DMS 273 treated with DMSO at 0.1 percent for 48 hours (cell line): Measurements from ENCODE around the gene HRC.

Experiments used
- DNase-seq: peaks from one replicate; lab custom pipeline; 2025; lab: John Stamatoyannopoulos, UW

HRC gene

DNA sequence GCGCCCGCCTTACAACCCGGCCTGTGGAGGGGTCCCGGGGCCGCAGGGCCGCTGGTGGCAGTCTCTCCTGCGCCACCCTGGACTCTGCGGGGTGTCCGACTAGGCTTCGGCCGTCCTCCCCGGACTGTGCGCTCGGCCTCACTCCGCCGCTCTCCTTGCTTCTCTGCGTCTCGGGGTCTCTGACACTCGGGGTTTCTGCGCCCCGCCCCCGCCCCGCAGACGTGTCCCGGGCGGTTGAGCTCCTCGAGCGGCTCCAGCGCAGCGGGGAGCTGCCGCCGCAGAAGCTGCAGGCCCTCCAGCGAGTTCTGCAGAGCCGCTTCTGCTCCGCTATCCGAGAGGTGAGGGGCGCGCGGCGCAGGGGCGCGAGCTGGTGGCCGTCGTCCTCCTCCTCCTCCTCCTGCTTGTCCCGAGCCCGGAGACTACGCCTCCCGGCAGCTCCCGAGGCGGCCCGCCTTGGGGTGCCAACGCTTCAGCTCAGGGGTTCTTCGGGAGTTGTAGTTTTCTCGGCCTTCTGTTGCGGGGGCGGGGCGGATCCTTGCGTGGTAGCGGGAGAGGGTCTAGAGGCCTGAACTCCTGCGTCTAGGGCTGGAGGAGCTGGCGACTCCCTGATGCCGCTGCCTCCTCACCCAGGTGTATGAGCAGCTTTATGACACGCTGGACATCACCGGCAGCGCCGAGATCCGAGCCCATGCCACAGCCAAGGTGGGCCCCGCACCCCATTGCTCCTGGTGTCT, 40.4 kb downstream of the HRC start:
- DNase-seq = peak; percentile 50

DNA sequence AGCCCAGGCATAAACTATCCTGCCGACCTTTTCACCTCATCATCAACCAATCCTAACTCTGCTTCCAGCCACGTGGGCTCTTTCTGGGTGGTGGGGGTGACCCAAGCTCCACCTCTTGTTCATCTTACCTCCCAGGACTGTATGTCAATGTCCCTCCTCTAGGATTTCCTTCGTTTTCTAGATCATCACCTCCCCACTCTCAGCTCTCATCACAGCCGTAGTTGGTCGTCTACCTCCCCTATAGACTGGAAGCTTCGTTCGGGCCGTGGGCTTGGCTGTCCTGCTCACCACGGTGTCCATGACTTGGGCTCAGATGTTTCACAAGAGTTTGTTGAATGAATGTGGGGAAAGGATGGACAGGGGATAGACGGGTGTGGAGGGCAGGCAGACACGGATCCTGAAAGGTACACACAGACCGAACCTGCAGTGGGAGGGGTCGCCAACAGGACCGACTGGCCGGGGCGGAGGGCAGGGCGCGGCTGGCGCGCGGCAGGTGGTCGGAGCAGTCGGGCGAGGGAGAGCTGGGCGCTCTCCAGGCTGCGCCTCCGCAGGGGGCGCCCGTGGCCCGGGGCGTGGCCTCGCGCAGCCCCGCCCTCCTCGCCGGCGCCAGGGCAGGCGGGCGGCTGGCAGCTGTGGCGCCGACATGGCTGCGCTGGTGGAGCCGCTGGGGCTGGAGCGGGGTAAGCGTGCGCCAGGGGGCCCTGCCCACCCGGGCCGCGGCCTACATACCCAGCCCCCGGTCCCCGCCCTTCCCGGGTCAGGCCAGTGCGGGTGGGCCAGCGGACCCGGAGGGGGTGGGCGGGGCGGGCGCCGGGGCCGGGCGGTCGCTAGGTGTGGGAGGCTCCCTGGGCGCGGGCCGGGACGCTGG, 41.2 kb downstream of the HRC start, which contains the start of gene LIN7B:
TSS of gene LIN7B (plus strand) at position 609 of the 868 bp plus-strand sequence. CDS start at position 644, 35 bp downstream.
- DNase-seq = peak; percentile 55

DNA sequence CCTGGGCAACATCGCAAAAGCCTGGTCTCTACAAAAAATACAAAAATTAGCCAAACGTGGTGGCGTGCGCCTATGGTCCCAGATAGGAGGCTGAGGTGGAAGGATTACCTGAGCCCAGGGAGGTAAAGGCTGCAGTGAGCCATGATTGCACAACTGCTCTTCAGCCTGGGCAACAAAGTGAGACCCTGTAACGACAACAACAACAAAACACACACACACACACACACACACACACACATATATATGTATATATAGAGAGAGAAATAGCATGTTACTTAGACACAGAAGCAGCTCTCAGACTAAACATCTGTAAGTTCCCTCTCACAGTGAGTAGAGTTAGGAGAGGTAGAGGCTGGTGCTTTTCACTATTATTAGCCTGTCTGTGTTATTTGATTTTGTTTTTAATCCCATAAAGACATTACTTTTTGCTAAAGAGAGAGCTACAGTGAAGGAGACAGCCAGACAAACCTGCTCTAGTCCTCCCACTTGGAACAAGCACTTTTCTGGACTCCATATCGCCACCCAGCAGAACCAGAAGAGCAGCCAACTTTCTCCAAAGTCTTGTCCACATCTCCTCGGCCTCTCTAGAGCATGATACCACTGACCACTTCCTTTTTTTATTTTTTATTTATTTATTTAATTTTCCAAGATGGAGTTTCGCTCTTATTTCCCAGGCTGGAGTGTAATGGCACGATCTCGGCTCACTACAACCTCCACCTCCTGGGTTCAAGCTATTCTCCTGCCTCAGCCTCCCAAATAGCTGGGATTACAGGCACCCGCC, 43.8 kb downstream of the HRC start:
- DNase-seq = no peak

DNA sequence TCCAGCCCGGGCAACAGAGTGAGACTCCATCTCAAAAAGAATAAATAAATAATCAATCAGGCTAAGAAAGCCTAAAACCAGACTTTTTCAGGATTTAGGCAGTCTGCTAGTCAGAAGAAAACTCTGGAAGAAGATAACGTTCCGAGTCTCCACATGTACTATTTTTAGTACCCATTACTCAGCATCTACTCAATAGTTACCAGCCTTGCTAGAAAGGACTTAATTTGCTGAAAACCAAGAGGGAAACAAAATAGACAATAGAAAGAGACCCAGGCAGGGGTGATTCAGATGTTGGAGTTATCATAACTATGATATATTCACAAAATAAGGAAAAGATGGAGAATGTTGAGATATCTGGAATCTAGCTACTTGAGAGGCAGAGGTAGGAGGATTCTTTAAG, 44.6 kb downstream of the HRC start:
- no peak for DNase-seq

DNA sequence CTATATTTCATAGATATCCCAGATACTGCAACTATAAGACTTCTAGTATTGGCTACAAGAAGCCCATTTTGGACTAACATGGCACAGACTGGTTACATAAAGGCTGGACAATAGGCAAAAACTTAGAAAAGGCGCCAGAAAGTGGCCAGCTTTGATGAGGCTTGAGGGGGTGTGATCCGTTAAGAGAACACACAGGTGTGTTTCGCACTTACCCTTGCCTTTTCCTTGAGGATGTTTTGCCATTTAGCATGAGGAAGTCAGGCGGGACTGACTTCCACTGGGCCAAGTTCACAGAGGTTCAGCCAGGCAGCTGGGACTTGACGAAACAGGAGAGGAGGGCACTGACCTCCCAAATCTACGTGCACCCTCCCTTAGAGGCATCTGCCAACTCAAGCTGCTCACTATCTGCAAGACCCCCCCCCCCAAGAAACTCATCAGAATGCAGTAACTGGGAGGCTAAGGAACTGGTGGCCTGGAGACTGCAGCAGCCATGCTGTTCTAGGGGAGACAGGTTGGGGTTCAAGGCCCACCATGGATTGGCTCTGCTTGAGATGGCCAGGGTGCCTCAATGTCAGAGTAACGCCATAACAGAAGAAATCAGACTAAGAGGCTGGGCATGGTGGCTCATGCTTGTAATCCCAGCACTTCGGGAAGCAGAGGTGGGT, 45.5 kb downstream of the HRC start:
- no peak for DNase-seq

DNA sequence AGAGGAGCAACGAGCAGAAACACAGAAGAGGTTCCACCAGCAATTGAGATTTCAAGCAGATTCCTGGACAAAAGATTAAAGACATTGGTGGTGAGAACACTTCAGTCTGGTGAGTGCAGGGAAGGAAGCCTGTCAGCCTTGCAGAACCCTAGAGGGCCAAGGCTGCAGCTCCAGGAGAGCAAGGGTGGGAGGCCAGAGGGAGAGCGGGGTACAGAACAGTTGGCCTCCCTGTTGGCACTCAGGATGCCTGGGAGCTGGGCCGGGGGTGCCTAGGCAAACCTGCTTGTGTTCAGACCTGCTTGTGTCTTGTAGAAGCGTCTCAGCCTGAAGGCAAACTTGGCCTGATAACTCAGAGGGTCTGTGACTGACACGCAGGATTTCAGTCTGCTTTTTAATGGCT, 46.1 kb downstream of the HRC start:
- DNase-seq = no peak

DNA sequence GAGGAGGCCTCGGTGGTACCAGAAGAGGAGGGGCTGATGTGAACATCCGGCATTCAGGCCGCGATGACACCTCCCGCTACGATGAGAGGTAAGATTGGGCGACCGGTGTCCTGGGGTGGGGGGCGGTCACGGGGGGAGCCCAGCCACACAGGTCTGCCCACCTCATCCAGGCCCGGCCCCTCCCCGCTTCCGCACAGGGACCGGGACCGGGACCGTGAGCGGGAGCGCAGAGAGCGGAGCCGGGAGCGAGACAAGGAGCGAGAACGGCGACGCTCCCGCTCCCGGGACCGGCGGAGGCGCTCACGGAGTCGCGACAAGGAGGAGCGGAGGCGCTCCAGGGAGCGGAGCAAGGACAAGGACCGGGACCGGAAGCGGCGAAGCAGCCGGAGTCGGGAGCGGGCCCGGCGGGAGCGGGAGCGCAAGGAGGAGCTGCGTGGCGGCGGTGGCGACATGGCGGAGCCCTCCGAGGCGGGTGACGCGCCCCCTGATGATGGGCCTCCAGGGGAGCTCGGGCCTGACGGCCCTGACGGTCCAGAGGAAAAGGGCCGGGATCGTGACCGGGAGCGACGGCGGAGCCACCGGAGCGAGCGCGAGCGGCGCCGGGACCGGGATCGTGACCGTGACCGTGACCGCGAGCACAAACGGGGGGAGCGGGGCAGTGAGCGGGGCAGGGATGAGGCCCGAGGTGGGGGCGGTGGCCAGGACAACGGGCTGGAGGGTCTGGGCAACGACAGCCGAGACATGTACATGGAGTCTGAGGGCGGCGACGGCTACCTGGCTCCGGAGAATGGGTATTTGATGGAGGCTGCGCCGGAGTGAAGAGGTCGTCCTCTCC, 47.4 kb downstream of the HRC start:
- no peak for DNase-seq

DNA sequence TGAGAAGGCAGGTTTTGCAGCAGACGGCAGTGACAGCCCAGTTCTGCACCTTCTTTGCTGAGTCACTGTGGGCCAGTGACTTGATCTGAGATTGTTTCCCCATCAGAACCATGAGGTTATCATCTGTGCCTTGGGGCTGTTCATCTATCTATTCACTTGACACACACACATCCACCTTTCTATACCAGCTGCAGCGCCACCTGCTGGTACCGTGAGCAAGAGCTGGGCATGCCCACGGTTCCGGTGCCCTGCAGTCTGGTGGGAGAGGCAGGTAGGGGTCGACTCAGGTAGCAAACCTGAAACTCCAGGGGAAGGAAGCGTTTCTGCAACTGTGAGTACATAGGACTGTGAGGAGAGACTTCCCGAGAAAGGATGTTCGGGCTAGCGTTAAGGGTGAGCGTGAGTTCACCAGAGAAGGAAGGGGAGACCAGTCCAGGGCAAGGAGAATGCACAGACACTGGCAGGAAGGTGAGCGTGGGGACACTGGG, 48.5 kb downstream of the HRC start:
- no peak for DNase-seq

DNA sequence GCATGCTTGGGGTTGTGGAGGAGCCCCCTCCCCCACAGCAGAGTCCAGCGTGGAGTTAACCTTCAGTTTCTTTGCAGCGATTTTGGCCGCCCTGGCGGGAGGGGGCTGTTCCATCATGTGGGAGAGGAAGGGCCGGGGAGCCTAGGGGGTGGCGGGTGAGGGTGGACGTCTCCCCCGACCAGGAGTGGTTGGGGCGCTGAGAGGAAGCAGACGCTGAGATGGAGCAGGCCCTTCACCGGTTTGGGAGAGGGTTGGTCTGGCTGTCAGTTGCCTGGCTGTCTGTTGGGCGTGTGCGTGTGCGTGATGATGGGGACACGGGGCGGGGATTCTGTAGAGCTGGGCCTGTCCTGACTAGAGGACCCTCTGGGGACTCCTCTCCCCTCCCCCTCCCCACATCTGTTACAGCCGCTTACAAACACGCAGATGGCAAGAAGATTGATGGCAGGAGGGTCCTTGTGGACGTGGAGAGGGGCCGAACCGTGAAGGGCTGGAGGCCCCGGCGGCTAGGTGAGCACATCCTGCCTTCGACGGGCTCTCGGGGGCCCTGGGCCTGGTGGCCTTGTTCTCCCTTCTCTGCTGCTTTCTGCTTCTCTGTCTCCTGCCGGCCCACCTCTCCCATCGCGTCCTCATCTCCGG, 50.8 kb downstream of the HRC start:
- no peak for DNase-seq

DNA sequence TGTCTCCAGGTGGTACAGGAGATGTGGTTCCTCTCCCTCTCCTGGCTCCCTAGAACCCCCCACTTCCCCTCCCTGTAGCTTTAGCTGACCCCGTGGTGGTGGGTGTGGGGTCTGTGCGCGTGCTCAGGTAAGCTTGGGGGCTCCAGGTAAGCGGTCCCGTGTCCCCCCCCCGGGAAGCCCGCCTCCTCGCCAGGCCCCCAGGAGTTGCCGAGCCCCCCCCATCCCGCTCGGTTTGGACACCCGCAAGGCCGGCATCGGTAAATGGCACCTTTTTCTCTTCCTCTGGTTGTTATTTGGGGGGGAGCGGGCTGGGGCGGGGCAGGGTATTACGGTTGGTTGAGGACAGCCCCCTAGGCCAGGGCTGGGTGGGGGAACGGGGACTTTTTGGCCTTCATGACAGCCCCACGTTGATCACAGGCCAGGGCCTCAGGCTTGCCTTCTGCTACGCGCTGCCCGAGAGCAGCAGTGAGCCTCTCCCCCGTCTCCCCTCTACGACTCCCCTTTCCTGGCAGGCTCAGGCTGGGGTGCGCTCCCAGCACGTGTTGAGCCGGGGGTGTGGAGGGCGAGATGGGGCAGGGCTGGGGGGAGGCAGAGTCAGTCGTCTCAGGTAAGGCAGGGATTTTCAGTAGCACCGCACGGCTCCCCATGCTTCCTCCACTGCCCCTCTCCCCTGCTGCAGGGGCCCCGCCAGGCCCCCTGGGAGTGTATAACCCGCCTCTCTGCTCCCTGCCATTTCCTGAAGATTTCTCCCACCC, 51.7 kb downstream of the HRC start:
- DNase-seq = no peak

DNA sequence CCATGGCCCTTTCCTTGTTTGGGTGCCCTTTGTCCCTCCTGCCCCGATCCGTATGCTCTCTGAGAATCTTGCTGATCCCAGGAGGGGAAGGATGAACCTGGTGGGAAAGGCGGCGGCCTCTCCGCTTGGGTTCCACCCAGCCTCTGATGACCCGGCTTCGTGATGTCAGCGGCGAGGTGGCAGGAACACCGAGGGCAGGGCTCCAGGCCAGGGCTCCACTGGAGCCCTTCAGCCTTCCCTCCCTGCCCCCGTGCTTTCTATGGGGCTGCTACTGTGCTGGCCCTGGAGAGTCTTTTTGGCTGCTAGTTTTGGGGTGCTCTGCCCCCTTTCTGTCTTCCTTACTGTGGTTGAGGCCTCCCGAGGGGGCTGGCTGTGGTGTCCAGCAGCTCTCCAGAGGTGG, 52.9 kb downstream of the HRC start:
- DNase-seq = no peak
